WERI-Rb-1 (cell line): ENCODE data around the gene KLK15.

ENCODE experiments used
- DNase-seq: peaks from one replicate; pipeline ENCODE4 v3.0.0-alpha.2; 2020
- H3K27ac ChIP-seq: fragments of 250-450 bp; sonication (Bioruptor Pico); 2 replicates; pipeline ENCODE4 v1.5.1; 2020; ENCODE audit warnings: mild to moderate bottlenecking, moderate library complexity
- H3K27me3 ChIP-seq: fragments of 250-450 bp; sonication (Bioruptor Pico); 2 replicates; pipeline ENCODE4 v1.5.1; 2021; ENCODE audit warnings: mild to moderate bottlenecking, low read depth, moderate library complexity; ENCODE audit not compliant: insufficient read depth, severe bottlenecking
- H3K36me3 ChIP-seq: fragments of 250-450 bp; sonication (Bioruptor Pico); 2 replicates; pipeline ENCODE4 v1.5.1; 2020; ENCODE audit warnings: mild to moderate bottlenecking, moderate library complexity
- H3K4me3 ChIP-seq: 2 replicates; pipeline ENCODE4 v1.5.1; 2011; ENCODE audit warnings: low read depth, mild to moderate bottlenecking, control low read depth, low read length
- H3K9me3 ChIP-seq: fragments of 250-450 bp; sonication (Bioruptor Pico); 2 replicates; pipeline ENCODE4 v1.5.1; 2021; ENCODE audit warnings: mild to moderate bottlenecking, moderate library complexity; ENCODE audit not compliant: severe bottlenecking
- CTCF ChIP-seq: IDR thresholded peaks from 2 replicates; pipeline ENCODE4 v1.5.1; 2011; ENCODE audit warnings: low read depth, mild to moderate bottlenecking, control low read depth, inconsistent platforms, low read length

Gene KLK15

DNA sequence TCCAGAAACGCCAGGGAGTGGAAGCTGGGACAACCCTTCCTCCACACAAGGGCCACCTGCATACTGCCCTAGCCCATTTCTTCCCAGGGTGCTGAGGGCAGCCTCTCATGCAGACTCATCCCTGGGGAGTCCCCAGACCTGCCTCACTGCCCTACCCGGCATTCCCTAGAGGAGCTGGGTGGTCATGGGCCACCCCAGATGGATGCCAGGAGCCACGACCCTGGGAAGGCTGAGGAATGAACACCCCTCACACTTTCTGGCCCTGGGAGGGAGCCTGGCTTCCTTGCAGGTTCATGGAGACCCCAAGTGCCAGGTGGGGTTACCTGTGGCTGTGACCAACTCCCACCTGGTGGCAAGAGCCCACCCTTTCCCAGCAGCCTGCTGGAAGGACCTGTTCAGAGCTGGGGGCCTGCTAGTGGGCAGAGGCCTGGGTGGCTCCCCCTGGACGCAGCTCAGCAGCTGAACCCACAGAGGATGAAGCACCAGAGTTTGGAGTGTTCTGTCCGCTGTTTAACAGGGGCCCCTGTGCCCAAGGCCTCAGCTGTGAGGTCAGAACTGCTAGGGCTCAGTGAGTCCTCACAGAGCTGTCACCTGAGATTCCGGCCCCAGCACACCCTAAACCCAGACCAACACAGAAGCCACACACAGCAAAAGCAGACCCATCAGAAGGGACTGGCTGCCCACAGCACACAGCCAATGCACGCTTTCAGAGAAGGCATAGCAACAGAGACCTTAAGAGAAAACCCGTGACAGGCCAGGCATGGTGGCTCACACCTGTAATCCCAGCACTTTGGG is 36.5 kb downstream of the KLK15 start:
- Histone ChIP-seq H3K9me3 (no peaks in the 10 kb centered on the region), H3K36me3 (peaks cover 65% of the 10 kb centered on the region), H3K27me3 (no peaks in the 10 kb centered on the region), H3K27ac (no peak overlapping the region; the same call in 1 of the 2 replicates), H3K4me3 (no peak overlapping the region)
- TF ChIP-seq CTCF = no peak
- no peak for DNase-seq

DNA sequence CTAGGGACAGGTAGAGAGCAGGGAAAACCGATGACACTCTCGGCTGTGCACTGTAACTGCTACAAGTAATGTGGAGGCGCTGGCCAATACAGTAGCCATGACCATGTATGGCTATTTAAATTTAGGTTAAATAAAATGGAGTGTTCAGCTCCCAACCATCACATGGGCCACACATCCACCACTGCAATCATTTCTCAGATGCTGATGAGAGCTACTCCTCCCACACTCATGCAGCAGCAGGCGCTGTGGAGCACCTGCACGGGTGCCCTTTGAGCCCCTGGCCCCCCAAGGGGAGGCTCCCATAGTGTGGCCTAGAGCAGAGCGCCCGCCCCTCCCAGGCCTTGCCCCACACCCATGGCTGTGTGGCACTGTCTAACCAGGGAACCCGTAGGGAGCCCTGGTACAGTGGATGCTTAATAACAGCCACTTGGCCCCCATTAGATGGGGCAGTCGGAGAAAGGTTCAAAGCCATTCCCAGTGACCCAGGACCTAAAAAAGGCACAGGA is 37.2 kb downstream of the KLK15 start:
- Histone ChIP-seq H3K36me3 (peaks cover 58% of the 10 kb centered on the region), H3K27me3 (no peaks in the 10 kb centered on the region), H3K9me3 (no peaks in the 10 kb centered on the region), H3K4me3 (no peak overlapping the region), H3K27ac (no peak overlapping the region; the same call in 1 of the 2 replicates)
- DNase-seq = peak; percentile 27
- TF ChIP-seq CTCF = peak; percentile 28; the same call in 1 of the 2 replicates

DNA sequence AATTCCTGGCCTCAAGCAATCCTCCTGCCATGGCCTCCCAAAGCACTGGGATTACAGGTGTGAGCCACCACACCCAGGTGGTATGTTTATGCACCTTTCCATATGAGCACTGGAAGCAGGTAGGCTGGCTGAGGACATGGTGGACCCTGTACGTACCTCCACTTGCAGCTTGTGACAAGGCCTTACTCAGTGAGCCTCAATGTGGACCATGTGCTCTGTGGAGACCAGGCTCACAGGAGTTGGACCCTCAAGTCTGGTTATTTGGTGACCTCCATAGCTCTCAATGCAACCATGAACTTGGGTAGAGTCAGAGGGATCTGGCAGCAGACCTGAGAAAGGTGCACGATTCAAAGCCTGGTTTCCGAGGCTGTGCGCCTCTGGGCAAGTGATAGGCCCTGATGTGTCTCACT is 37.7 kb downstream of the KLK15 start:
- no peaks in the 10 kb centered on the region for H3K27me3 ChIP-seq
- H3K36me3 ChIP-seq = peaks cover 53% of the 10 kb centered on the region
- H3K9me3 ChIP-seq = no peaks in the 10 kb centered on the region
- H3K27ac ChIP-seq = no peak overlapping the region
- no peak for DNase-seq
- no peak overlapping the region for H3K4me3 ChIP-seq
- TF ChIP-seq CTCF = no peak

GRCh38 chr19:50794876-50795663 is 38.3 kb downstream of the KLK15 start:
- DNase-seq = peak; percentile 60

More at GRCh38 chr19:50794876-50795663, 38.3 kb downstream of the KLK15 start:
- peaks cover 50% of the 10 kb centered on the region for H3K36me3 ChIP-seq
- no peak overlapping the region for H3K4me3 ChIP-seq
- no peaks in the 10 kb centered on the region for H3K9me3 ChIP-seq
- peak; percentile 46 for TF ChIP-seq CTCF
- no peaks in the 10 kb centered on the region for H3K27me3 ChIP-seq
- peak overlapping the region; percentile 33 for H3K27ac ChIP-seq
